ENCODE results near the gene KIF26B.

- TF ChIP-seq POLR2A (IDR thresholded peaks at IDR 0.05; ENCODE audit: low read depth, low read length) (no peak), POLR2AphosphoS5 (IDR thresholded peaks at IDR 0.05; ENCODE audit: low read depth, low read length) (no peak), POU2F2 (IDR thresholded peaks at IDR 0.05; ENCODE audit: low read depth, low read length) (no peak), PAX5 (IDR thresholded peaks at IDR 0.05; ENCODE audit: insufficient read depth, low read length, severe bottlenecking) (no peak), TAF1 (IDR thresholded peaks at IDR 0.05; ENCODE audit: low read depth, low read length) (no peak), SPI1 (IDR thresholded peaks at IDR 0.05; ENCODE audit: low read depth, low read length) (no peak)
Observed at GRCh38 chr1:245530937-245531336, 376.2 kb downstream of the KIF26B start.
